AG09319 (cell line): ENCODE data around the gene NDE1.

Experiments
- DNase-seq: peaks from one replicate; pipeline ENCODE4 v3.0.0-alpha.2; 2010; ENCODE audit warnings: low read depth; ENCODE audit errors: extremely low read depth
- TF ChIP-seq, protein P1 (sequence below): IDR thresholded peaks from 2 replicates; pipeline ENCODE4 v1.5.1; 2011; ENCODE audit warnings: low read depth, mild to moderate bottlenecking, inconsistent platforms, low read length, moderate library complexity

Gene NDE1

DNA sequence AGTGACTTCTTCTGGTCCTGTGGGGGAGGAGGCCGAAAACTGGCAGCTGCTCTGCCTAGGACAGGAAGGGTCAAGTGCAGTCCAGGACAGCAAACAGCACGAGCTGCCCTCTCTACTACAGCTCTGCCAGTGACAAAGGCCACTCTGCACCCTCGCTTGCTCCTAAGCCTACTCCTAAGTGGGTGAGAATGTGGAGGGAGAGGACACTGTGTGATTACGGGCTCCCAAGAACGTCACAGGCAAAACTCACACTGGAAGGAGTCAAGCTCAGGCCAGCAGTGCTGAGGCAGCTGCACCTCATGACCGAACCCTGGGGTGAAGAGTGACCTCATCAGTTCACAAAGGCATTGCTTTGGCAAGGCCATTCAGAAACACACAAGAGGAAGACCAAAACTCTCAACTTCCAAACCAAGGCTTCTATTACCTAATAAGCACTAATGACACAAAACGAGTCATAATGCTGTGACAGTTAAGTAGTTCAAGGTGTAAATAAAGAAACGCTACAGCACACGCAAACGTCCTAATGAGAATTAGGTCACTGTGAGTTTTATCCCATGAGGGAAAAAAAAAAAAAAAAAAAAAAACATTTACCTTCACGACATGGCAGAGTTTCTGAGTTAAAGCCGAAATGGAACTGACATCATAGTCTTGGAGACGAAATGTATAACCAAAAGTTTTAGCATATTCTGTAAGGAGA is 42.2 kb upstream of the NDE1 start:
- no peak for DNase-seq
- TF ChIP-seq, protein P1, sequence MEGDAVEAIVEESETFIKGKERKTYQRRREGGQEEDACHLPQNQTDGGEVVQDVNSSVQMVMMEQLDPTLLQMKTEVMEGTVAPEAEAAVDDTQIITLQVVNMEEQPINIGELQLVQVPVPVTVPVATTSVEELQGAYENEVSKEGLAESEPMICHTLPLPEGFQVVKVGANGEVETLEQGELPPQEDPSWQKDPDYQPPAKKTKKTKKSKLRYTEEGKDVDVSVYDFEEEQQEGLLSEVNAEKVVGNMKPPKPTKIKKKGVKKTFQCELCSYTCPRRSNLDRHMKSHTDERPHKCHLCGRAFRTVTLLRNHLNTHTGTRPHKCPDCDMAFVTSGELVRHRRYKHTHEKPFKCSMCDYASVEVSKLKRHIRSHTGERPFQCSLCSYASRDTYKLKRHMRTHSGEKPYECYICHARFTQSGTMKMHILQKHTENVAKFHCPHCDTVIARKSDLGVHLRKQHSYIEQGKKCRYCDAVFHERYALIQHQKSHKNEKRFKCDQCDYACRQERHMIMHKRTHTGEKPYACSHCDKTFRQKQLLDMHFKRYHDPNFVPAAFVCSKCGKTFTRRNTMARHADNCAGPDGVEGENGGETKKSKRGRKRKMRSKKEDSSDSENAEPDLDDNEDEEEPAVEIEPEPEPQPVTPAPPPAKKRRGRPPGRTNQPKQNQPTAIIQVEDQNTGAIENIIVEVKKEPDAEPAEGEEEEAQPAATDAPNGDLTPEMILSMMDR, result no peak

DNA sequence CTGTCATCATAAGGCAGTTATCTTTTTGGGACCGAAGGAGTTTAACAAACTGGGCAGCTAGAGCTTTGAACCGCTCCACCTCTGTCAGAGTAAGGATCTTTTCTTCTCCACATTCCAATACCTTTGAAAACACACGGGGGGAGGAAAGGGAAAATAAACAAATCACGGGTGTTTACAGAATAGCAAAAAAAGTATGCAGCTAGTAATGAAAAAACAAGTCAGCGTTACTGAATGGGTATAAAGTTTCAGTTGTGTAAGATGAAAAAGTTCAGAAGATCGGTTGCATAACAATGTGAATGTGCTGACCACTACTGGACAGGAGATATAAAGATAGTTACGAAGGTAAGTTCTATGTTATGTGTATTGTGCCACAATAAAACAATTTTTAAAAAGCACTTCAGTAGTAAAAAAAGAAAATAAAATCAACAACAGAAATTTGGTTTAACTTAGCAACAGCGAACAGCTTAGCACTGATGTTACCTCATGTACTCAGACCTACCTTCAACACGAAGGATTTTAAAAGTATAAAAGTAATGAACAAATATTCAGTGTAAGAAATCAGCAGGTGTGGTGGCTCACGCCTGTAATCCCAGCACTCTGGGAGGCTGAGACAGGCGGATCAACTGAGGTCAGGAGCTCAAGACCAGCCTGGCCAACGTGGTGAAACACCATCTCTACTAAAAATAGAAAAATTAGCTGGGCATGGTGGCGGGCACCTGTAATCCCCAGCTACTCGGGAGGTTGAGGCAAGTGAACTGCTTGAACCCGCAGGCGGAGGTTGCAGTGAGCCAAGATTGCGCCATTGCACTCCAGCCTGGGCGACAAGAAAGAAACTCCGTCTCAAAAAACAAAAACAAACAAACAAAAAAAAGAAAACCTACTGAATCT is 41.4 kb upstream of the NDE1 start:
- DNase-seq, result peak; percentile 23
- TF ChIP-seq, protein P1, result peak; percentile 34

DNA sequence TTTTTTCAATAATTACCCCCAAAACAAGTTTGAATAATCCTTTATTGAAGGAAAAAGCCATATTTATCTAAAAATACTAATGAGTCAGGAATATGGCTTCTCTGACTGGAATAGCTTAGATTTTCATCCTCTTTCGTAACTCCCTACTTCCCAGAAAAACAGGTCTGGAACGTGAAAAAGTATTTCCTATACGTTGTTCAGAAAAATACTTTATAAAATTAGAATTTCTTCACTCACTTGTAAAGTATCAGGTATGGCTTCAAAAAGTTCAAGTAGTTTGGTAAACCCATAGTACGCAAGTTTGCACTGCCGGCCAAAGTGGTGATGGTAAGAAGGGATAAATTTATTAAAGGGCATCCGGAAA is 40.8 kb upstream of the NDE1 start:
- TF ChIP-seq, protein P1, result no peak

DNA sequence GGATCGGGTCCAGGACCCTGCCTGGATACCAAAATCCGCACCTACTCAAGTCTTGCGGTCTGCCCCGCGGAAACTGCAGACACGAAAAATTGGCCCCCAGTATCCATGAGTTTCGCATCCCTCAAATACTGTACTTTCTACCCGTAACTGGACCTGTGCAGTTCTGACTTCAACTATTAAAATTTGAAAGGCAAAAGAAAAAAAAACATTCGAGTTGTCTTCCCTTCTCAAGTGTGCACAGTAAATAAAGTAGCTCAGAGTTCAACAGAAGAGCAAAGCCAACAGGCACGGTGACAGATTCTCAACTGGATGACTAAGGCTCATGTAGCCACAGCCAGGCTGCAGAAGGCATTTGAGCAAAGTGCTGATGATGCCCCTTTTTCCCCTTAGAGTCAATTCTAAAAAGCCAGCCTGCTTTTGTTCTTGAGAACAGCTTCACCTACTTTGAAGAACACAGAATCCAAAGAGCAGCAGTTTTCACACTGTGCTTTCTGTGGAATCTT is 39.6 kb upstream of the NDE1 start:
- TF ChIP-seq, protein P1, result no peak

More for the DNA sequence above, 40.8 kb upstream of the NDE1 start:
- no peak for DNase-seq

DNA sequence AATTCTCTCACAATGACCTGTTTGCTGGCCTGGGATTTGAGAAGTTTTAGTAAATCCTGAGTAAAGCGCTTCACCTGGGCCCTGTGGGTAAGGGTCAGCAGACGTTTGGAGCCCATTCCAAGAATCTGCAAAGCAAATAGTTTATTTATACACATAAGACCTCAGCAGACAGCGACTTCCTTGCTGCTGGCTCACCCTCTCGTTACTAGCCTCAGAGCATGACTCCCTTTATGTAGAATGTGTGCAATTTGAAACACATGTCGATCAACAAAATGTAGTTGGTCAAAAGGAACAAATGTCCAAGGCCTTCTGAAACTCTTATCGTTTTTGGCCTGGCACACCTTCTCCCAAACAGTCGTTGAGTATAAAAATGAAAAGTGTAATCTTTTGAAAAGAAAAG is 38.4 kb upstream of the NDE1 start:
- DNase-seq, result no peak
- TF ChIP-seq, protein P1, result no peak

More for the DNA sequence above, 39.6 kb upstream of the NDE1 start:
- DNase-seq, result no peak

DNA sequence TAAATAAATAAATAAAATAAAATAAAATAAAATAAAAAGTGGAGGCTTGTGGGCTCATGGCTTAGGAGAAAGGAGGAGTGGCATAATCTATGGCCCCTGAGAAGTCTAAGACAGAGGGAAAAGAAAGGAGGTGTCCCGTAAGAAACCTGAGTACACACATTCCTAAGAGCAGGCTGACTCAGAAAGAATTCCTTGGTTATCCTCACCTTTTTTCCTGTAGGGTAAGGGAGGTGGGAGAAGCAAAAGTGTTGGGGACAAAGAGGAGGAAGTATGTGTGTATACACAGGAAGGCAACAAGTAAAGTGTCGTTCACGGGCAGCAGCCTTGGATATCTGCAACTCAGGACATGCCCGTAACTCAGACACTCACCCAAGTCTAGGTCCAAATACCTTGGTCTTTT is 36.4 kb upstream of the NDE1 start:
- DNase-seq, result no peak

More for the DNA sequence above, 36.4 kb upstream of the NDE1 start:
- TF ChIP-seq, protein P1, result no peak
